GM20431 (cell line): ENCODE results near the gene FHL2.

Experiments used
- in situ Hi-C: fragments of 300-500 bp; cut with MseI, MboI; formaldehyde crosslinking; loops from one replicate; pipeline ENCODE4 v1.15.0; 2020; ENCODE audit warnings: low sequenced_read_pairs; ENCODE audit not compliant: unreplicated experiment

Gene FHL2

GRCh38 chr2:105382177-105382576 lies 16.7 kb downstream of the FHL2 start:
- in situ Hi-C loops: no loop called here

GRCh38 chr2:105381101-105381668 lies 17.7 kb downstream of the FHL2 start:
- in situ Hi-C loops: no loop called here

DNA sequence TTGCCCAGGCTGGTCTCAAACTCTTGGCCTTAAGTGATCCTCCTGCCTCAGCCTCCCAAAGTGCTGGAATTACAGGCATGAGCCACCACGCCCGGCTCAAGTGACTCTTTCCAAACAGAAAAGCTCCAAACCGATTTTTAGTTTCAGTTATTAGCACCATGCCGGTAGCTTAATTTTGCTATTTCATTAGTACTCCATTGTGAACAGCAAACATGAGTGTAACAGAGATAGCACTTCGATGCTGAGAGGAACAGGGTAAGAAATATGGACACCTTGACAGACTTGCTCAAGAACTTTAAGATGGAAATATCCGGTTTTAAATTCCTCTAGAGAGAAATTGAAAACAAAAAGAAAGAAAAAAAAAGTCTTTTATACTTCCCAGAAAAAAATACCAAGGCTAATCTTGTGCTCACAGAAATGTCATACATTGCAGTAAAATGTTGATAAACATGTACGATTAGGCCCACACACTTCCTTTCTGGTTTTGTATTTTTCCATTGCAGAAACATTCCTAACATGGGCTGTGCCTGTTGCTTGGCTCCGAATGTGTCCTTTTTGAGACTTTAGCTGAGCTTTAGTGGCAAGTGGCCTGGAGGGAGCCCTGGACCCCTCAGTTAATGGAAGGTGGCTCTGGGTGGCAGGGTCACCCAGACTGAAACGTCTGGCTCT lies 18.3 kb downstream of the FHL2 start:
- in situ Hi-C loops: no loop called here

GRCh38 chr2:105379741-105380186 lies 19.1 kb downstream of the FHL2 start:
- in situ Hi-C loops: no loop called here

DNA sequence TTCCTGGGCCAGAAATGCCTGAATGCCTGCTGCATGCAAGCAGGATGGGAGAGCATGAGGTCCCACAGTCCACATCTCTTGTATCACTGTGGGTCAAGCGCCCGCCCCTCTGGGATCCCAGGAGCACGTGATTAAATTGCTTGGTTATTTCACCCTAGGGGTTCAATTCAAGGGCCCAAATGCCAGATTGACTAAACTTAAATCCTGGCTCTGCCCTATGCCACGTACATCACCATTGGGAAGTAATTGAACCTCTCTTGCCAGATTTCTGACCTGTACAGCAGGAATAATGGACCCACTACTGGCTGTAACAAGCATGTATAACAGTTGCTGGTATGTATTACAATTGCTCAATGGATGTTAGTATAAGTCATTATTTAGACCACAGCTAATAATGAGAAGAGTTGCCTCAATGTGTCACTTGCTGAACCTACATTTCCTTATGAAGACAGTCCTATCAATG lies 19.9 kb downstream of the FHL2 start:
- in situ Hi-C loops: no loop called here

DNA sequence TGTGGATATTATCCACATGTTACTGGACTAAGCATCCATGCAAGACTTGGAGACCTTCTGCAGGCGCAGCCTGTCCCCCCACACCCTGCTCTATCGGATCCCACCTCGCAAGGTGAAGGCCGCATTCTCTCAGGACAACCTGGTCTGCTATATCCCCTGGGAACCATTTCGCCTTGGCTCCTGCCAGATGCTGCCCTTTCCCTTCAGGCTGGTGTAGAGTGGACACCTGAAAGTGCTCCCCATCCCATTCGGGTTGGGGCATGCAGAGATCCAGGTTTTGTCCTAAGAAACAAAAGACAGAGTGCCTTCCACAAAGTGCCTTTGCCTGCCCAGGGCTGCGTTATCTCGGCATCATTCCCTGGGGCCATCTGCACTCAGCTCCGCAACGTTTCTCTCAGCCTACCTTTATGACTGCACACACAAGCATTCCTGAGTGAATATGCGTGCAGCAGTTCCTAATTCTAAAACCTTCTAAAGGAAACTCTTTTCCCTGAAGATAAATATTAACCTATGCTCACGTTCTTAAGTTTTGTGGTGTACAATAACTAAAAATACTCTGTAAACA lies 20.5 kb downstream of the FHL2 start:
- in situ Hi-C loops: no loop called here

GRCh38 chr2:105377871-105378270 lies 21.0 kb downstream of the FHL2 start:
- in situ Hi-C loops: no loop called here

GRCh38 chr2:105376789-105377240 lies 22.0 kb downstream of the FHL2 start:
- in situ Hi-C loops: no loop called here

DNA sequence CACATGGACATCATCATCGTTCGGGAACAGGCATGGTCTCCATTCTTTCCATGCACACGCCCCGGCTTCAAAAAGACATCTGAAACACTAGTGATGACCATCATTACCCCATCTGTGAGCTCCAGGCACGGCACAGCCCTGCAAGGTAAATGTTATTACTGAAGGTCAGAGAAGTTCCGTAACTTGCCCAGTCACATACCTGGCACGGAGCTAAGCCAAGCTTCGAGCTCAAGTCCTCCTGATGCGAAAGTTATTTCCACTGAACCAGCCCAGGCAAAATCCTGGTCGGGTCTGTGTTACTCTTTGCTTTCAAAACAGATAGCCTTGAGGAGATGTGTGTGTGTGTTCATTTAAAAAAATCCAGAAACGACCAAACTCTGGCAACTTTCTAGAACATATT lies 22.8 kb downstream of the FHL2 start:
- in situ Hi-C loops: no loop called here

DNA sequence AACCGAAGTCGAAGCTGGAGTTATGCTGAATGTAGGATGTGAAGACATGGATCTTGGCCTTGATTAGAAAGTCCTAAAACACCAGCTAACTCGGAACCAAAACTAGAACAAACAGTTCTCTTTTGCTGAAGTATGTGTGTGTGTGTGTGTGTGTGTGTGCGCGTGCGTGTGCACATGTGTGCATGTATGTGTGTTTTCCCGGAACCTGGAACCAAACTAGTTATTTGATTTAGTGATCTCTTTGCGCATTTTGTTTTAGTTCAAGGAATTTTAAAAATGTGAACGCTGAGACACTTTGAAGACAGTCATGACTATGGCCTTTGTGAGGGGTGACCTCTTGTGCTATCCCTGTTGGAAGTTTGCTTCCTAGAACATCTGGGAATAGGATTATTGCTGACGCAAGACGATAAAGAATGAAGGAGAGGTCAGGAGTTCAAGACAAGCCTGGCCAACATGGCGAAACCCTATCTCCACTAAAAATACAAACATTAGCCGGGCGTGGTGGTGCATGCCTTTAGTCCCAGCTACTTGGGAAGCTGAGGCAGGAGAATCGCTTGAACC lies 23.8 kb downstream of the FHL2 start:
- in situ Hi-C loops: no loop called here

GRCh38 chr2:105373895-105374401 lies 24.9 kb downstream of the FHL2 start:
- in situ Hi-C loops: no loop called here

GRCh38 chr2:105373344-105373781 lies 25.5 kb downstream of the FHL2 start:
- in situ Hi-C loops: no loop called here

DNA sequence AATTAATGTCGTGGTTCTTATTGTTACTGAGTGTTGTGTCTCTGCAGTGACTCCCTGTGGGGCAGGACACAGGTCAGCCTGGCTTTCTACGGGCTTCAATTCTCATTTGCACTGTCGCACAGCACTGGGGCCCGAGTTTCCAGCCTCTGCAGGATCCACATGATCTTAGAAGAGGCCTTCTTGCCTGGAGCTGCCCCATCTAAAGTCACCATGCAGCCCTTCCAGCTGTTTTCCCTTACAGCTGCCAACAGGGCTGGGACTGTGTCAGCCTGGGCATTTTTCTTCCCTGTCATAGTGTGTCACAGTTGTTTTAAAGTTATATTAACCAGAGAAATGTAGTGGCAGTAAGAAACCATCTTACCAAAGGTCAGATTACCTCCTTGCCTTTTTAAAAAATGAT lies 27.0 kb downstream of the FHL2 start:
- in situ Hi-C loops: no loop called here

DNA sequence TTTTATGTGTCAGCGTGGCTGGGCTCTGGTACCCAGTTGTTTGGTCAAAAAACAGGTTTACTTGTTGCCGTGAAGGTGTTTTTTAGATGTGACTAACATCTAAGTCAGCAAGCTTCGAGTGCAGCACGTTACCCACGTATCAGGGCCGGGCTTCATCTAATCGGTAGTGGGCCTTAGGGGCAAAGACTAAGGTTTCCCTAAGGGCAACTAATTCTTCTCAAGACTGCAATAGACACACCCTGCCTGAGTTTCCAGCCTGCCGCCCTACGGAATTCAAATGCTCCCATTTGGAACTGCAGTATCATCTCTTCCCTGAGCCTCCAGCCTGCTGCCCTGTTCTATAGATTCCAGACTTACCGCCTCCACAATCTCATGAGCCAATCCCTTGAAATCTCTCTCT lies 27.7 kb downstream of the FHL2 start:
- in situ Hi-C loops: no loop called here

- in situ Hi-C loops: loop anchor here (10.0 kb wide), 1 partner anchor 155 kb away; no protein-coding TSS in a partner anchor
Observed at GRCh38 chr2:105369777-105370690, 28.8 kb downstream of the FHL2 start.

DNA sequence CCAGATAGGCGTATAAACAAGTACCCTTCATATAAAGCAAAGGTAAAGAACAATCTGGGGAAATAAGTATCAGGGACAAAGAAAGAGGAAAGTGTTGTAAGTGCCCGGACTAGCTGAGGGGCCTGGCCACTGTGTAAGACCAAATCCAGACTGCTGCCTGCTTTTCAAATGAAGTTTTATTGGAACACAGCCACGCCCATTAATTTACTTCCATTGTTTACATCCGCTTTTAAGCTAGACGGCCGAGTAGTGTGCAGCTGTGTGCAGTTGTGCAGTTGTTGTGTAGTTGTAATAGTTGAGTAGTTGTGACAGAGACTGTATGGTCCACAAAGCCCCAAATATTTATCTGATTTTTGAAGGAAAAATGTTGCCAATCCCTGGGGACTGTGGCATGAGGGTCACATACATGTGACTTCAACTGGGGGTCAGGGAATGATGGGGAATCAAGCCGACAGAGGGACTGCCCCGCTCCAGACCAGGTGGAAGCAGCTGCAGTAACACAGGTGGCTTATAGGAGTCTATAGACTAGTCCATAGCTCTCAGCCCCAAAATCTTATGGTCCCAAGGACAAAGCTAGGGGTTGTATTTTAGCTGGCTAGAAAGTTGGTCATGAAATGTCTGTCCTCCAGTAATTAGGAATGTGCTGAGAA lies 30.0 kb downstream of the FHL2 start:
- in situ Hi-C loops: loop anchor here (10.0 kb wide), 1 partner anchor 156 kb away; no protein-coding TSS in a partner anchor

DNA sequence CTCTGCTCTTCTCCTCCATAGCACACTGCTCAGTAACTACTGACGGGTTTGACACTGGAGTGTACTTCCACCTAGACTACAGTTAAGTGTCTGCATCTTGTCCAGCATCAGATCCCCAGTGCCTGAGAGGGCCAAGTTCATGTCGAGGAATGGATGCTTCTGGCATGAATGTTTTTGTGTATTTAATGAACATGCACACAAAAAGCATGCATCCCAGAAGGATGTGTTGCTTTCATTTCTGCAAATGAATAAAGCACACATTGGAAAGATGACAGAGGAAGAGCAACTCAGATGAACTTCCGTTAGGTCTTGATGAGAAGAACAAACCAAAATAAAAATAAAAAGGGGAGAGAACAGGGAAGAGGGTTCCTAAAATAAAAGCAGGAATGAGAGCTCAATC lies 33.6 kb downstream of the FHL2 start:
- in situ Hi-C loops: loop anchor here (10.0 kb wide), 1 partner anchor 160 kb away; no protein-coding TSS in a partner anchor

- in situ Hi-C loops: loop anchor here (10.0 kb wide), 1 partner anchor 160 kb away; no protein-coding TSS in a partner anchor
Observed at GRCh38 chr2:105364436-105365139, 34.3 kb downstream of the FHL2 start.
